SH-SY5Y (cell line): ENCODE measurements around the gene IQCN.

Source experiments
- GATA2 ChIP-seq: IDR thresholded peaks from 2 replicates; pipeline ENCODE4 v1.6.1; 2011; ENCODE audit warnings: mild to moderate bottlenecking, low read depth, low read length
- GATA3 ChIP-seq: IDR thresholded peaks from 2 replicates; pipeline ENCODE4 v1.6.1; 2011; ENCODE audit warnings: low read depth, mild to moderate bottlenecking, low read length, moderate library complexity

- TF ChIP-seq GATA3 (no peak), GATA2 (no peak)
Measured at GRCh38 chr19:18218600-18218999, 55.7 kb downstream of the IQCN start.
